Esophagus squamous epithelium (tissue), 4 donors: ENCODE measurements around the gene CAMK2D.

ENCODE experiments used
- CTCF ChIP-seq, 6 experiments: fragments of 450-650 bp in 4 of 6; fragments of 200-600 bp in 2 of 6; sonication (generic) in 2 of 6; IDR thresholded peaks; one replicate each; pipeline ENCODE4 v1.5.1; 2016 to 2019; ENCODE audit warnings: antibody characterized with exemption in 6 of 6, mild to moderate bottlenecking in 4 of 6, moderate library complexity in 4 of 6
- POLR2A ChIP-seq, 4 donors: fragments of 450-650 bp; IDR thresholded peaks; one replicate each; pipeline ENCODE4 v1.6.1; 2017; ENCODE audit warnings: antibody characterized with exemption in 4 of 4, mild to moderate bottlenecking in 4 of 4, moderate library complexity in 3 of 4

GRCh38 chr4:113579360-113579759 is 182.2 kb downstream of the CAMK2D start:
- TF ChIP-seq CTCF (IDR thresholded peaks at IDR 0.05) = no peak
- no peak for TF ChIP-seq POLR2A (IDR thresholded peaks at IDR 0.05)
